SJSA1 (cell line): ENCODE data around the gene FNIP1. TPM values are rescaled to one million over a fixed set of nuclear protein-coding genes. Genes with fewer than 3 reads are reported as not detected.
A peak's percentile ranks its signal among the peaks of the same experiment; 100 is the strongest.
"Not testable (repeated sequence)": the region's sequence is repeated elsewhere in the genome, so short reads cannot be mapped to it uniquely, and the experiment has no call there.

Source experiments
- DNase-seq, 2 experiments: peaks; one replicate each; pipeline ENCODE4 v3.0.0-alpha.2; 2015 to 2020; ENCODE audit warnings: low spot score in 2 of 2, low read depth in 1 of 2
- H3K27ac ChIP-seq: fragments of 250-450 bp; sonication (Bioruptor Pico); 2 replicates; pipeline ENCODE4 v1.5.1; 2020; ENCODE audit warnings: mild to moderate bottlenecking, moderate library complexity
- H3K27me3 ChIP-seq: fragments of 250-450 bp; sonication (Bioruptor Pico); replicated peaks from 2 replicates; pipeline ENCODE4 v1.5.1; 2020; ENCODE audit warnings: mild to moderate bottlenecking, moderate library complexity
- H3K36me3 ChIP-seq: fragments of 250-450 bp; sonication (Bioruptor Pico); 2 replicates; pipeline ENCODE4 v1.5.1; 2020; ENCODE audit warnings: mild to moderate bottlenecking
- H3K4me1 ChIP-seq: fragments of 250-450 bp; sonication (Bioruptor Pico); replicated peaks from 2 replicates; pipeline ENCODE4 v1.6.1; 2021; ENCODE audit warnings: mild to moderate bottlenecking
- H3K4me3 ChIP-seq: fragments of 250-450 bp; sonication (Bioruptor Pico); 2 replicates; pipeline ENCODE4 v1.5.1; 2020; ENCODE audit warnings: mild to moderate bottlenecking
- H3K9me3 ChIP-seq: fragments of 250-450 bp; sonication (Bioruptor Pico); replicated peaks from 2 replicates; pipeline ENCODE4 v1.5.1; 2020; ENCODE audit warnings: mild to moderate bottlenecking
- total RNA-seq: library from RNA; depleted of rRNA; stranded (reverse); fragments of >200 nt; shearing (Covaris generic); gene quantifications from 2 replicates; pipeline ENCODE4 v1.2.3, GENCODE V29; 2014

Gene FNIP1
- total RNA-seq, 1 experiment from 2014 or later: 44.5 TPM

DNA sequence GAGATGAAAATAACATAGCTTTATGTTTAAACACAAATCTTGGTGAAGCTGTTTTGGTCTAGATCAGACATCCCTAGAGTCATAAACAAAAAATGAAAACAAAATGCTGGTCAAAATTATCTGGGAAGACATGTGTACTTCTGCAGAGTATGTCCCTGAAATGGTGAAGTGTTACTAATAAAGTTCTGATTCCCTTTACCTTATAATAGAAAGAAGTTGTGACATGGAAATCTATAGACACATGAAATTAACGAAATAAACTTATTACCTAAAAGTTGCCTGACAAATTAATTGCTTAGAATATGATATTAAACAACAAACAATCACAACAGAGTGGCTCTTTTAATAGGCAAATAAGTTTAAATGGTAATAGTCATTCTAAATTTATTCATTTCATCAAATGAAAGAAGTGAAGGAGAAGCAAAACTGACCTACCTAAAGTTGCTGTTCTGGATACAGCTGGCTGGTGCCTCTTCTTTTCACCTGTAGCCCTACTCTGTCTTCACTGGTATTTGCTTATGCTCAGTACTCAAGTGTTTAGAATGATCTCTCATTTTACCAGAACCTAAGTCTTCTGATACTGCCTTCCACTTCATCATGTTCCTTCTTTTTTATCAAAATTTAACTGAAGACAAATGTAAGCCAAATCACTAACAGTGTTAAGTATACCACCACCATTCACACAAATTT is 38.8 kb downstream of the FNIP1 start:
- no peak for DNase-seq
- Histone ChIP-seq H3K27me3 (no peaks in the 10 kb centered on the region), H3K27ac (no peak overlapping the region), H3K4me3 (no peak overlapping the region), H3K4me1 (peaks cover 25% of the 10 kb centered on the region), H3K36me3 (peaks cover 7% of the 10 kb centered on the region; the same call in 1 of the 2 replicates), H3K9me3 (no peaks in the 10 kb centered on the region)

DNA sequence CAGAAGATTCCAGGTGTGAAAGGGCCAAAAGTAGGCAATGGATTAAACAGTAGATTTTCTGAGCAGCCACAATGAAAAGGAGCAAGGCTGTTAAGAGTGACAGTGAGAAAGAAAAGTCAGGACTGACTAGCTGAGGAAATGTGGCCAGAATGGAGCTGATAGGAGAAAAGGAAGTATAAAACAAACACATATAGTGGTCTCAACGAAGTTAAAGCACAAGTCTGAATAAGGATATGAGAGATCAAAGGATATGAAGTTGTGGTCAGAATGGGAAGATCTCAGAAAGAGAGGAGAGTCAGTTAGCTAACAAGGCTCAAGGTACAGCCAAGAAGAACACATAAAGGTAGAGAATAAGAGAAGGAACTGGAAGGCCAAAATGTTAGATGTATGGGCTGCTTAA is 39.9 kb downstream of the FNIP1 start:
- H3K4me3 ChIP-seq: no peak overlapping the region
- H3K9me3 ChIP-seq: no peaks in the 10 kb centered on the region
- DNase-seq: no peak
- no peaks in the 10 kb centered on the region for H3K36me3 ChIP-seq
- H3K27me3 ChIP-seq: no peaks in the 10 kb centered on the region
- no peak overlapping the region for H3K27ac ChIP-seq
- peaks cover 27% of the 10 kb centered on the region for H3K4me1 ChIP-seq

DNA sequence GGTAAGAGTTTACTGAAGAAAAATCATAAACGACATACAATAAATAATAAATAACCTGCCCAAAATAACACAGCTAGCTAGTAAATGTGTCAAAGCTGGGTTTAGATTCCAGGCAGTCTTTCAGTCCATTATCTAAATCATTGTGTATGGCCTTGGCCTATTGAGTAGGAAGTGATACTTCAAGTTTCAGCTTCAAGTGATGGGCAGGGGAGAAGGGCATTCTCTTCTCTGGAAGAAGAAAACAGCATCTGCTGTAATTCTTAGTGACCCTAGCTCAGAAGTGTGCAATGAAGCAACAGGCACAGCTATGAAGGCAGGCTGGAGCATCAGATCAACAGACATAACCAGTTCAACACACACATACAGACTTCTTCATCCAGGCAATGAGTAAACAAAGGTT is 42.5 kb downstream of the FNIP1 start:
- Histone ChIP-seq H3K9me3 (no peaks in the 10 kb centered on the region), H3K4me3 (no peak overlapping the region), H3K4me1 (peaks cover 43% of the 10 kb centered on the region), H3K27ac (no peak overlapping the region), H3K36me3 (no peaks in the 10 kb centered on the region), H3K27me3 (no peaks in the 10 kb centered on the region)
- DNase-seq: no peak

DNA sequence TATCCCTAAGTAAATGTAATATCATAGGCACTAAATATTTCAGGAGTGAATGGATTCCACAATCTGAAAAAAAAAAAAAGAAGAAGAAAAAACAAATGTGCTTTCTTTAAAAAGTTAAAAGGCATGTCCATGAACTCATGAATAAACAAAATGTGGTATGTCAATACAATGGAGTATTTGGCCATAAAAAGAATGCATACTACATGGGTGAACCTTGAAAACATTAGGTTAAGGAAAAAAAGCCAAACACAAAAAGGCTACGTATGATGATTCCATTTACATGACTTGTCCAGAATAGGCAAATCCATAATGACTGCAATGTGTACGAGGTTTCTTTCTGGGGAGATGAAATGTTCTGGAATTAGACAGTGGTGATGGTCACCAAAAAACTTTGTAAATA is 45.3 kb downstream of the FNIP1 start:
- Histone ChIP-seq H3K27ac (no peak overlapping the region), H3K4me1 (peaks cover 45% of the 10 kb centered on the region), H3K36me3 (peaks cover 4% of the 10 kb centered on the region; the same call in 1 of the 2 replicates), H3K27me3 (no peaks in the 10 kb centered on the region), H3K4me3 (no peak overlapping the region), H3K9me3 (no peaks in the 10 kb centered on the region)
- peak in 1 of 2 experiments; percentile 52 for DNase-seq

DNA sequence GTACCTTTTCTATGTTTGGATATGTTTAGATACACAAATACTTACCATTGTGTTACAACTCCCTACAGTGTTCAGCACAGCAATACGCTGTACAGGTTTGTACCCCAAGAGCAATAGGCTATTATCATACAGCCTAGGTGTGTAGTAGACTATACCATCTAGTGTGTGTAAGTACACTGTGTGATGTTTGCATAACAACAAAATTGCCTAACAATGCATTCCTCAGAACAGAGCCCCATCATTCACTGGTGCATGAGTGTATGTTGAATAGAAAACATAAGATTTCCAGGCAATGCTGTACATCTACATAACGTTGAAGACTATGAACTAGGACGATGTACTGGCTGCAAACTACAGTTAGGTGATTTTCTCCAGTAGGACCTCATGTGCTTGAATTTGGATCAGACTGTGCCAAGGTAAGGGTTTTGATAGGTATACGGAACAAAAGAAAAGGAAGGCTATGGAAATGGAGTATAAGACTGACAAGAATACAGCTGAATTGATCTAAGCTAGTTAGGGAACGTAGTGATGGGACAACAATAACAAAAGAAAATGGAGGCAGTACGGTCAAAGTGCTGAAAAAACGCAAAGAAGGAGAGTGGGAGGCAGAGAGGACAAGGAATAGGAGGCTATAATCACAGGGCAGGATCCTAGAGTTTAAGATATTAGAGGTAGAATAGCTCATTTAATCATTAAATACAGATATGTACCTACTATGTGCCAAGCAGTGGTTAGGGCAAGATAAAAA is 46.9 kb downstream of the FNIP1 start:
- H3K4me3 ChIP-seq: no peak overlapping the region
- H3K27ac ChIP-seq: no peak overlapping the region
- H3K36me3 ChIP-seq: peaks cover 6% of the 10 kb centered on the region; the same call in 1 of the 2 replicates
- H3K4me1 ChIP-seq: peaks cover 48% of the 10 kb centered on the region
- no peaks in the 10 kb centered on the region for H3K27me3 ChIP-seq
- H3K9me3 ChIP-seq: no peaks in the 10 kb centered on the region
- DNase-seq: no peak

DNA sequence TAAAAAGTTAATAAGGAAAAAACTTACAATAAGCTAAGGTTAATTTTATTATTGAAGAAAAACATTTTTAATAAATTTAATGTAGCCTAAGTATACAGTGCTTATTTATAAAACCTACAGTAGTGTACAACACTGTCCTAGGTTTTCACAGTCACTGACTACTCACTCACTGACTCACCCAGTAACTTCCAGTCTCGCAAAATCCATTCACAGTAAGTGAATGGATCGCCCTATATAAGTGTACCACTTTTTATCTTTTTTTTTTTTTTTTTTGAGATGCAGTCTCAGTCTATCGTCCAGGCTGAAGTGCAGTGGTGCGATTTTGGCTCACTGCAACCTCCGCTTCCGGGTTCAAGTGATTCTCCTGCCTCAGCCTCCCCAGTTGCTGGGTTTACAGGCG is 47.7 kb downstream of the FNIP1 start:
- Histone ChIP-seq H3K4me3 (no peak overlapping the region), H3K9me3 (no peaks in the 10 kb centered on the region), H3K4me1 (peaks cover 41% of the 10 kb centered on the region), H3K36me3 (peaks cover 9% of the 10 kb centered on the region), H3K27ac (no peak overlapping the region), H3K27me3 (no peaks in the 10 kb centered on the region)
- DNase-seq: no peak

- no peak for DNase-seq
Observed at GRCh38 chr5:131747180-131748105, 49.4 kb downstream of the FNIP1 start.

GRCh38 chr5:131746423-131746822 is 50.4 kb downstream of the FNIP1 start:
- no peak overlapping the region for H3K27ac ChIP-seq
- DNase-seq: no peak
- no peaks in the 10 kb centered on the region for H3K9me3 ChIP-seq
- no peaks in the 10 kb centered on the region for H3K27me3 ChIP-seq
- H3K4me1 ChIP-seq: peaks cover 27% of the 10 kb centered on the region
- peaks cover 35% of the 10 kb centered on the region for H3K36me3 ChIP-seq
- H3K4me3 ChIP-seq: no peak overlapping the region

More at GRCh38 chr5:131747180-131748105, 49.4 kb downstream of the FNIP1 start:
- peak overlapping the region; percentile 28 for H3K27ac ChIP-seq
- no peak overlapping the region for H3K4me3 ChIP-seq
- H3K27me3 ChIP-seq: no peaks in the 10 kb centered on the region
- H3K4me1 ChIP-seq: peaks cover 33% of the 10 kb centered on the region
- H3K36me3 ChIP-seq: peaks cover 26% of the 10 kb centered on the region
- no peaks in the 10 kb centered on the region for H3K9me3 ChIP-seq

DNA sequence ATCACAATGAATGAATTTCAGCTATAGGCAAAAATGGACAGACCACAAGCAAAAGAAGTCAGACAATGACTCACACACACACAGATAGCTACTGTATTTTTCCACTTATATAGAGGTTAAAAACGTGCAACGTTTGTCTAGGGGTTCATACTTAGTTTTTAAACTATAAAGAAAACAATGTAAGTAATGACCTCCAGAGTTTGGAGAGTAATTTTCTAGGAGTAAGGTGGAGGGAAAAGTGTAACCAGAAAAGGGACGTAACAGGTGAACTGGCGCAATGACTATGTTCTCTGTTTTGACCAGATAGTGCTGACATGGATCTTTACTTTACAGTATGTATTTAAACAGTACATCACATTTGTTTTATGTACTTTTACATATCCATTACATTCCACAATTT is 51.1 kb downstream of the FNIP1 start:
- no peak for DNase-seq
- peaks cover 40% of the 10 kb centered on the region for H3K36me3 ChIP-seq
- H3K27ac ChIP-seq: no peak overlapping the region

DNA sequence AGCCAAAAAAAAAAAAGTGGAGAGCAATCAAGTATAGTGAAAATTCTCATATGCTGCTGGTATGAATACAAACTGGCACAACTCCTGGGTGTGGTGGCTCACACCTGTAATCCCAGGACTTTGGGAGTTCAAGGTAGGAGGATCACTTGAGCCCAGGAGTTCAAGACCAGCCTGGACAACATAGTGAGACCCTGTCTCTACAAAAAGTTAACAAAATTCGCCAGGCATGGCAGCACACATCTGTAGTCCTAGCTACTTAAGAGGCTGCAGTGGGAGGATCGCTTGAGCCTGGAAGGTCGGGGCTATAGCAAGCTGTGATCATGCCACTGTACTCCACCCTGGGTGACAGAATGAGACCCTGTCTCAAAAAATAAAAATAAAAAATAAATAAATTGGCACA is 51.7 kb downstream of the FNIP1 start:
- H3K36me3 ChIP-seq: peaks cover 45% of the 10 kb centered on the region
- H3K27me3 ChIP-seq: no peaks in the 10 kb centered on the region
- H3K27ac ChIP-seq: no peak overlapping the region
- no peak for DNase-seq
- H3K4me3 ChIP-seq: no peak overlapping the region
- no peaks in the 10 kb centered on the region for H3K9me3 ChIP-seq
- peaks cover 24% of the 10 kb centered on the region for H3K4me1 ChIP-seq

More for the DNA sequence above, 51.1 kb downstream of the FNIP1 start:
- Histone ChIP-seq H3K4me1 (peaks cover 24% of the 10 kb centered on the region), H3K9me3 (no peaks in the 10 kb centered on the region), H3K4me3 (no peak overlapping the region), H3K27me3 (no peaks in the 10 kb centered on the region)

GRCh38 chr5:131740477-131740876 is 56.3 kb downstream of the FNIP1 start:
- Histone ChIP-seq H3K4me1 (no peaks in the 10 kb centered on the region), H3K36me3 (peaks cover 56% of the 10 kb centered on the region), H3K4me3 (no peak overlapping the region), H3K27ac (no peak overlapping the region), H3K27me3 (no peaks in the 10 kb centered on the region), H3K9me3 (no peaks in the 10 kb centered on the region)
- no peak for DNase-seq

DNA sequence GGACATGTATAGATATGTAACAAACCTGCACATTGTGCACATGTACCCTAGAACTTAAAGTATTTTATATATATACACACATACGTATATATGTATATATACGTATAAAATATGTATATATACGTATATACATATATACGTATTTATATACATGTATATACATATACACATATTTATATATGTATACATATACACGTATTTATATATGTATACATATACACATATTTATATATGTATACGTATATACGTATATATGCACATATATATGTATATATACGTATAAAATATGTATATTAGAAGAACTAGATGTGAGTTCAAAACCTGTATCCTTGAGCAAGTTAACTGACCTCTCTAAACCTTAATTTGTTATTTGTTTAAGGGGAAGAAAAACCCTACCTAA is 61.4 kb downstream of the FNIP1 start:
- no peaks in the 10 kb centered on the region for H3K4me1 ChIP-seq
- no peak overlapping the region for H3K4me3 ChIP-seq
- H3K27ac ChIP-seq: no peak overlapping the region
- no peaks in the 10 kb centered on the region for H3K9me3 ChIP-seq
- DNase-seq: no peak
- H3K36me3 ChIP-seq: peaks cover 31% of the 10 kb centered on the region
- H3K27me3 ChIP-seq: no peaks in the 10 kb centered on the region

DNA sequence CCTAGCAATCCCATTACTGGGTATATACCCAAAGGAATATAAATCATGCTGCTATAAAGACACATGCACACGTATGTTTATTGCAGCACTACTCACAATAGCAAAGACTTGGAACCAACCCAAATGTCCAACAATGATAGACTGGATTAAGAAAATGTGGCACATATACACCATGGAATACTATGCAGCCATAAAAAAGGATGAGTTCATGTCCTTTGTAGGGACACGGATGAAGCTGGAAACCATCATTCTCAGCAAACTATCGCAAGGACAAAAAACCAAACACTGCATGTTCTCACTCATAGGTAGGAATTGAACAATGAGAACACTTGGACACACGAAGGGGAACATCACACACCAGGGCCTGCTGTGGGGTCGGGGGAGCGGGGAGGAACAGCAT is 61.9 kb downstream of the FNIP1 start:
- not testable (repeated sequence) for H3K4me1 ChIP-seq, H3K27ac ChIP-seq, H3K9me3 ChIP-seq, DNase-seq, H3K27me3 ChIP-seq, H3K4me3 ChIP-seq
- H3K36me3 ChIP-seq: peaks cover 30% of the 10 kb centered on the region
